Measurements from ENCODE around the gene ABHD17A. TPM values are rescaled to one million over a fixed set of nuclear protein-coding genes. Genes with fewer than 3 reads are reported as not detected.

The ABHD17A gene
- total RNA-seq, 1 experiment from 2014 or later = 68.2 TPM

GRCh38 chr19:1921326-1921725 is 36.0 kb upstream of the ABHD17A start:
- no TSS peak for BruUV-seq (replicated peaks)
- Histone ChIP-seq H3K9me2 (ENCODE audit: insufficient read depth) (no peaks in the 10 kb centered on the region), H3K9me3 (ENCODE audit: control insufficient read depth in 1 of 2, insufficient read depth in 1 of 2, low read depth in 1 of 2, low read length in 2 of 2) (no peaks in the 10 kb centered on the region), H2AFZ (ENCODE audit: low read depth, low read length, poor library complexity, severe bottlenecking) (no peak overlapping the region), H4K20me1 (ENCODE audit: insufficient read depth) (no peaks in the 10 kb centered on the region), H3K4me2 (ENCODE audit: low read length) (no peak overlapping the region), H3K27ac (ENCODE audit: low read depth, low read length) (no peak overlapping the region), H3K4me3 (replicated peaks in 1 of 2; ENCODE audit: low read depth in 1 of 2, low read length in 2 of 2) (no peak overlapping the region), H3K27me3 (ENCODE audit: insufficient read depth, low read length) (no peaks in the 10 kb centered on the region), H3K36me3 (ENCODE audit: control insufficient read depth in 1 of 2, insufficient read depth in 2 of 2, low read length in 2 of 2) (peaks cover 6 to 11% of the 10 kb centered on the region in 2 experiments; a peak in 3 of 4 replicates), H3K79me2 (ENCODE audit: insufficient read depth, low read length) (no peaks in the 10 kb centered on the region), H3K4me1 (ENCODE audit: control insufficient read depth in 1 of 2, insufficient read depth in 2 of 2, low read length in 2 of 2) (no peaks in the 10 kb centered on the region), H3K9ac (ENCODE audit: low read length) (no peak overlapping the region)
- RAD21 ChIA-PET (ENCODE audit: low non-redundant PET in 1 of 2, low total read pairs in 2 of 2, uncharacterized antibody in 2 of 2, unreplicated experiment in 2 of 2) = no interaction called here
- CTCF ChIA-PET = no interaction called here
- TF ChIP-seq ELF1 (IDR thresholded peaks at IDR 0.05; ENCODE audit: borderline replicate concordance, low read depth) (no peak), POLR2AphosphoS5 (IDR thresholded peaks at IDR 0.05; ENCODE audit: low read depth, low read length) (no peak), SIN3A (IDR thresholded peaks at IDR 0.05; ENCODE audit: low read depth) (no peak), YY1 (IDR thresholded peaks at IDR 0.05; ENCODE audit: extremely low read depth, insufficient replicate concordance, low read depth, low read length) (no peak), RAD21 (IDR thresholded peaks at IDR 0.05; ENCODE audit: low read depth) (no peak), EGR1 (IDR thresholded peaks at IDR 0.05; ENCODE audit: low read depth) (no peak), CEBPB (IDR thresholded peaks at IDR 0.05; ENCODE audit: low read depth) (no peak), ZFX (IDR thresholded peaks at IDR 0.05) (no peak), SRF (IDR thresholded peaks at IDR 0.05; ENCODE audit: low read depth) (no peak), ZNF274 (IDR thresholded peaks at IDR 0.05; ENCODE audit: low read depth, low read length) (no peak)
- no peak for DNase-seq (ENCODE audit: low read depth, low spot score)
- ATAC-seq = no peak
- intact Hi-C loops (cut with micrococcal nuclease) = no loop called here
- POLR2A ChIA-PET = no interaction called here

- ChIA-PET RAD21 (ENCODE audit: low non-redundant PET in 1 of 2, low total read pairs in 2 of 2, uncharacterized antibody in 2 of 2, unreplicated experiment in 2 of 2) (no interaction called here), POLR2A (no interaction called here), CTCF (no interaction called here)
- DNase-seq (ENCODE audit: low read depth, low spot score) = no peak
- Histone ChIP-seq H3K27me3 (ENCODE audit: insufficient read depth, low read length) (no peaks in the 10 kb centered on the region), H3K4me2 (ENCODE audit: low read length) (no peak overlapping the region), H3K9ac (ENCODE audit: low read length) (no peak overlapping the region), H3K9me2 (ENCODE audit: insufficient read depth) (no peaks in the 10 kb centered on the region), H4K20me1 (ENCODE audit: insufficient read depth) (no peaks in the 10 kb centered on the region), H3K79me2 (ENCODE audit: insufficient read depth, low read length) (no peaks in the 10 kb centered on the region), H3K36me3 (ENCODE audit: control insufficient read depth in 1 of 2, insufficient read depth in 2 of 2, low read length in 2 of 2) (peaks cover 6 to 11% of the 10 kb centered on the region in 2 experiments; a peak in 3 of 4 replicates), H3K9me3 (ENCODE audit: control insufficient read depth in 1 of 2, insufficient read depth in 1 of 2, low read depth in 1 of 2, low read length in 2 of 2) (no peaks in the 10 kb centered on the region), H2AFZ (ENCODE audit: low read depth, low read length, poor library complexity, severe bottlenecking) (no peak overlapping the region), H3K4me3 (replicated peaks in 1 of 2; ENCODE audit: low read depth in 1 of 2, low read length in 2 of 2) (no peak overlapping the region), H3K4me1 (ENCODE audit: control insufficient read depth in 1 of 2, insufficient read depth in 2 of 2, low read length in 2 of 2) (no peaks in the 10 kb centered on the region), H3K27ac (ENCODE audit: low read depth, low read length) (no peak overlapping the region)
- TF ChIP-seq POLR2A (IDR thresholded peaks at IDR 0.05; ENCODE audit: borderline replicate concordance, extremely low read depth, insufficient read depth, insufficient read length) (no peak), CTCF (IDR thresholded peaks at IDR 0.05 in 2 of 3, conservative IDR thresholded peaks at IDR 0.05 in 1 of 3; ENCODE audit: borderline replicate concordance in 1 of 3, insufficient read depth in 1 of 3, low read depth in 2 of 3, low read length in 2 of 3) (no peak), ZNF274 (IDR thresholded peaks at IDR 0.05; ENCODE audit: low read depth, low read length) (no peak), REST (IDR thresholded peaks at IDR 0.05; ENCODE audit: low read depth) (no peak)
- BruUV-seq (replicated peaks) = no TSS peak
- ATAC-seq = no peak
- intact Hi-C loops (cut with micrococcal nuclease) = no loop called here
These were observed 35.3 kb upstream of the ABHD17A start for GRCh38 chr19:1920644-1921043.
